Measurements from ENCODE around the gene SRPK2.

DNA sequence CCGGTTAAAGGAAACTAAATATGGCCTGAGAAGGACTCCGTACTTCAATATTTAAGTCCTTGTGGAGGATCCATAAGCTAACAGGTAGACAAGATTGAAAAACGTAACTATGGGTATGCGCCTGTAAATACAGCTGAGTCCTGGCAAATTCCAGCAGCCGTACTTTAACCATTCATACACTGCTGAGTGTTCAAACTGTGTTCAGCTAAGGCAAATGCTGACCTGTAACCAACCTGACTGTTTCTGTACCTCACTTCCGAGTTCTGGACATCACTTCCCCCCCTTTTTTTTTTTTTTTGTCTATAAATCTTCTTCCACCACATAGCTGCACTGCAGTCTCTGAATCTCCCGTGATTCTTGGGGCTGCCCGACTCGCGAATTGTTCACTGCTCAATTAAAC is 69.1 kb downstream of the SRPK2 start:
- TF ChIP-seq POLR2A (IDR thresholded peaks at IDR 0.05), result no peak
- TF ChIP-seq, protein P1, sequence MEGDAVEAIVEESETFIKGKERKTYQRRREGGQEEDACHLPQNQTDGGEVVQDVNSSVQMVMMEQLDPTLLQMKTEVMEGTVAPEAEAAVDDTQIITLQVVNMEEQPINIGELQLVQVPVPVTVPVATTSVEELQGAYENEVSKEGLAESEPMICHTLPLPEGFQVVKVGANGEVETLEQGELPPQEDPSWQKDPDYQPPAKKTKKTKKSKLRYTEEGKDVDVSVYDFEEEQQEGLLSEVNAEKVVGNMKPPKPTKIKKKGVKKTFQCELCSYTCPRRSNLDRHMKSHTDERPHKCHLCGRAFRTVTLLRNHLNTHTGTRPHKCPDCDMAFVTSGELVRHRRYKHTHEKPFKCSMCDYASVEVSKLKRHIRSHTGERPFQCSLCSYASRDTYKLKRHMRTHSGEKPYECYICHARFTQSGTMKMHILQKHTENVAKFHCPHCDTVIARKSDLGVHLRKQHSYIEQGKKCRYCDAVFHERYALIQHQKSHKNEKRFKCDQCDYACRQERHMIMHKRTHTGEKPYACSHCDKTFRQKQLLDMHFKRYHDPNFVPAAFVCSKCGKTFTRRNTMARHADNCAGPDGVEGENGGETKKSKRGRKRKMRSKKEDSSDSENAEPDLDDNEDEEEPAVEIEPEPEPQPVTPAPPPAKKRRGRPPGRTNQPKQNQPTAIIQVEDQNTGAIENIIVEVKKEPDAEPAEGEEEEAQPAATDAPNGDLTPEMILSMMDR (IDR thresholded peaks at IDR 0.05), result no peak
